ENCODE data around the gene FAM72B.
"Not testable (repeated sequence)": the region's sequence is repeated elsewhere in the genome, so short reads cannot be mapped to it uniquely, and the experiment has no call there.

DNA sequence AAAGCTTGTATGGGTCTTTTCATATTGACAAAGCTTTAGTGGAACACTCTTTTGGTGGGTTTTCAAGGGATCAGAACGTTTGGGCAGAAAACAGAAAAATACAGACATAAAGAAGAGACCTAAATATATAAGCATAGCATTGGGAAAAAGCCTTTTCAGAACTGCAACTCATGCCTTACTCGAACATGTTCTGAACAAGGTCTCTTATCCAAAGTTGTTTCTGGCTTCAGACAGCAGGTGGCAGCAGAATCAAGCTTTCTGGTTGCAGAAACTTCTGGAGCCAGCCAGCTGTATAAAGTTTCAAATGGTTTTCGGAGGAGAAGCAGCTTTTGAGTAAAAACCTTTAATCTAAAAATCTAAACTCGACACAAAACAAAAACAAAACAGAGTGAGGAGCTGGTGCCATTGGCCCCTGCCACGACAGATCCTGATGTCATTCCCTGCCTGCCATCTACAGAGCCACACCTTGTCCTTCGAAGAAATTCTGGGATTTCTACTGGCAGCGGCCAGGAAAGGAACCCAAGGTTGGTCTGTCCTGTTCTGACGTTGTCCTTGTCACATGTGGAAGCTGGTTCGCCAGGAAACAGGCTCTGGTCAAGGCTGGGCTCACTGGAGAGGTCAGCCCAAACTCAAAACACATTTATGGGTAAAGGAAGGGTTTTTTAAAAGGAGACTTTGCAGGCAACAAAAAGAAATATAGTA is 35.5 kb downstream of the FAM72B start:
- TF ChIP-seq, protein P1, sequence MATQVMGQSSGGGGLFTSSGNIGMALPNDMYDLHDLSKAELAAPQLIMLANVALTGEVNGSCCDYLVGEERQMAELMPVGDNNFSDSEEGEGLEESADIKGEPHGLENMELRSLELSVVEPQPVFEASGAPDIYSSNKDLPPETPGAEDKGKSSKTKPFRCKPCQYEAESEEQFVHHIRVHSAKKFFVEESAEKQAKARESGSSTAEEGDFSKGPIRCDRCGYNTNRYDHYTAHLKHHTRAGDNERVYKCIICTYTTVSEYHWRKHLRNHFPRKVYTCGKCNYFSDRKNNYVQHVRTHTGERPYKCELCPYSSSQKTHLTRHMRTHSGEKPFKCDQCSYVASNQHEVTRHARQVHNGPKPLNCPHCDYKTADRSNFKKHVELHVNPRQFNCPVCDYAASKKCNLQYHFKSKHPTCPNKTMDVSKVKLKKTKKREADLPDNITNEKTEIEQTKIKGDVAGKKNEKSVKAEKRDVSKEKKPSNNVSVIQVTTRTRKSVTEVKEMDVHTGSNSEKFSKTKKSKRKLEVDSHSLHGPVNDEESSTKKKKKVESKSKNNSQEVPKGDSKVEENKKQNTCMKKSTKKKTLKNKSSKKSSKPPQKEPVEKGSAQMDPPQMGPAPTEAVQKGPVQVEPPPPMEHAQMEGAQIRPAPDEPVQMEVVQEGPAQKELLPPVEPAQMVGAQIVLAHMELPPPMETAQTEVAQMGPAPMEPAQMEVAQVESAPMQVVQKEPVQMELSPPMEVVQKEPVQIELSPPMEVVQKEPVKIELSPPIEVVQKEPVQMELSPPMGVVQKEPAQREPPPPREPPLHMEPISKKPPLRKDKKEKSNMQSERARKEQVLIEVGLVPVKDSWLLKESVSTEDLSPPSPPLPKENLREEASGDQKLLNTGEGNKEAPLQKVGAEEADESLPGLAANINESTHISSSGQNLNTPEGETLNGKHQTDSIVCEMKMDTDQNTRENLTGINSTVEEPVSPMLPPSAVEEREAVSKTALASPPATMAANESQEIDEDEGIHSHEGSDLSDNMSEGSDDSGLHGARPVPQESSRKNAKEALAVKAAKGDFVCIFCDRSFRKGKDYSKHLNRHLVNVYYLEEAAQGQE (IDR thresholded peaks at IDR 0.05; ENCODE audit: insufficient replicate concordance, low read depth) = not testable (repeated sequence)
- TF ChIP-seq, protein P2, sequence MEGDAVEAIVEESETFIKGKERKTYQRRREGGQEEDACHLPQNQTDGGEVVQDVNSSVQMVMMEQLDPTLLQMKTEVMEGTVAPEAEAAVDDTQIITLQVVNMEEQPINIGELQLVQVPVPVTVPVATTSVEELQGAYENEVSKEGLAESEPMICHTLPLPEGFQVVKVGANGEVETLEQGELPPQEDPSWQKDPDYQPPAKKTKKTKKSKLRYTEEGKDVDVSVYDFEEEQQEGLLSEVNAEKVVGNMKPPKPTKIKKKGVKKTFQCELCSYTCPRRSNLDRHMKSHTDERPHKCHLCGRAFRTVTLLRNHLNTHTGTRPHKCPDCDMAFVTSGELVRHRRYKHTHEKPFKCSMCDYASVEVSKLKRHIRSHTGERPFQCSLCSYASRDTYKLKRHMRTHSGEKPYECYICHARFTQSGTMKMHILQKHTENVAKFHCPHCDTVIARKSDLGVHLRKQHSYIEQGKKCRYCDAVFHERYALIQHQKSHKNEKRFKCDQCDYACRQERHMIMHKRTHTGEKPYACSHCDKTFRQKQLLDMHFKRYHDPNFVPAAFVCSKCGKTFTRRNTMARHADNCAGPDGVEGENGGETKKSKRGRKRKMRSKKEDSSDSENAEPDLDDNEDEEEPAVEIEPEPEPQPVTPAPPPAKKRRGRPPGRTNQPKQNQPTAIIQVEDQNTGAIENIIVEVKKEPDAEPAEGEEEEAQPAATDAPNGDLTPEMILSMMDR (IDR thresholded peaks at IDR 0.05; ENCODE audit: insufficient read depth, low read length) = not testable (repeated sequence)
- TF ChIP-seq POLR2AphosphoS5 (IDR thresholded peaks at IDR 0.05; ENCODE audit: low read depth); GABPA (IDR thresholded peaks at IDR 0.05; ENCODE audit: low read depth); SPI1 (IDR thresholded peaks at IDR 0.05; ENCODE audit: borderline replicate concordance, low read depth): not testable (repeated sequence)
